NOMO-1 treated with dmso at 0.1 percent for 144 hours (cell line): ENCODE measurements around the gene L3MBTL1.
"Not testable (repeated sequence)": the region's sequence is repeated elsewhere in the genome, so short reads cannot be mapped to it uniquely, and the experiment has no call there.

Source experiments
- DNase-seq: peaks from one replicate; lab custom pipeline; 2025; ENCODE audit not compliant: unreplicated experiment; lab: John Stamatoyannopoulos, UW

Gene L3MBTL1

GRCh38 chr20:43584448-43585136, 77.1 kb downstream of the L3MBTL1 start:
- no peak for DNase-seq

GRCh38 chr20:43586641-43587040, 79.1 kb downstream of the L3MBTL1 start:
- no peak for DNase-seq

DNA sequence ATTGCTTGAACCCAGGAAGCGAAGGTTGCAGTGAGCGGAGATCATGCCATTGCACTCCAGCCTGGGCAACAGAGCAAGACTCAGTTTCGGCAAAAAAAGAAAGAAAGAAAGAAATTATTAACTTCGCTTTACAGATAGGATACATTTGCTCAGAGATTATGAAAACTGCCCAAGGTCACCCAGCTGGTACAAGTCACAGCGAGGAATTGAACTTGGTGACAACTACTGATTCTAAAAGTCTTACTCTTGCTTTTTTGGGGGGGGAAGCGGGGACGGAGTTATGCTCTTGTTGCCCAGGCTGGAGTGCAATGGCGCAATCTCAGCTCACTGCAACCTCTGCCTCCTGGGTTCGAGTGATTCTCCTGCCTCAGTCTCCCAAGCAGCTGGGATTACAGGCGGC, 81.0 kb downstream of the L3MBTL1 start:
- not testable (repeated sequence) for DNase-seq

GRCh38 chr20:43590036-43590391, 82.5 kb downstream of the L3MBTL1 start:
- no peak for DNase-seq

DNA sequence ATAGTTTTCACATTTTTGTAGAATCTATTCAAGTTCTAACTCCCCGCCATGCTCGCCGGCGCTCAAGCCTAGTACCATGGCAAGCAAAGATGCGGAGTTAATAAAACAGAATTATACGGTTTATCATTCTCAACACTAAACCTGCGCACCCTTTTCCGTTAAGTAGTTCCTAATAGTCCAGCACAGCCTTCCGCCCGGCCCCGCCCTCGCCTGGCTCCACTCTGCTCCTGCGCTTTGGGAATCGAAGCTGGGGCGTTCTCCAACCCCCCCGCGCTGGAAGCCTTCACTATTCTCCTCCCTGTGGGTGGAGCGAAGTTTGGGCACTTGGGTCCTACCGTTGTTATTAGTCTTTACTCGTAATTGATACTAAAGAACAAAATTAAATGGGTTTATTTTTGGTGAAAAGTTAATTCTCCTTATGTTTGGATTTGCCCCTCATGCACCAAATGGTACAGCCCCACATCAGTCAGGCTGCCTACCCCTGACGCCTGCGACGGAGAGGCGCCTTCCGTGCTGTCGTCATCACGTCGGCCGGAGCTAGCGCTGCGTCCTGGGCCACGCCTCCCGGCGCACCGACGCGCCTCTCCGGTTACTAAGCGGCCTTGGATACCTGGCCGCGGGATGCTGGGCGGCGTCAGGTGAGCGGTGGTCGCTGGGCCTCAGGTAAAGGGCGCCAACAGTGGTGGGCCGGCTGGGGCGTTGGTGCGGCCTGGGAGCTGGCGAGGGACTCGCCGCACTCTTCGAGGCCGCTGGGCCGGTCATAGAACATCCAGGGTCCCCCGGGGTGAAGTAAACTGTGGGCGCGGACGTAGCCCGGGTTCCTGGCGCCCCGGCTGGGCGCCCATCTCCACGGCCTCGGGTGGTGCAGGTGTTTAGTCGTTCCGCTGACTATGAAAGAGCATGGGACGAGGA, 83.2 kb downstream of the L3MBTL1 start, which contains the start of gene IFT52:
Gene IFT52 (plus strand): TSS at position 546 of the 912 bp plus-strand sequence. CDS start 3,762 bp downstream, outside the sequence.
- peak; percentile 84 for DNase-seq
